Progenitor cell of endocrine pancreas (in vitro differentiated cells): ENCODE data around the gene TARS2. TPM values are rescaled to one million over a fixed set of nuclear protein-coding genes. Genes with fewer than 3 reads are reported as not detected.

Source experiments
- microRNA-seq: library from miRNA; unstranded; fragments of <30 nt; microRNA quantifications from one replicate; pipeline ENCODE4 v1.1.0, GENCODE V29; 2020; ENCODE audit warnings: borderline number of aligned reads; ENCODE audit not compliant: unreplicated experiment
- total RNA-seq: library from RNA; stranded (reverse); gene quantifications from 2 replicates; pipeline ENCODE4 v1.2.1, GENCODE V29; 2021

TARS2 gene
- total RNA-seq, 1 donor from 2014 or later: 30.8 TPM

Small RNA genes within 50 kb of the gene (microRNA-seq; reads per million reads assigned to microRNA genes)
- gene MIR4257 (not detected), gene MIR6878 (not detected)

Other genes starting within 250 kb of the TARS2 start
- 13.1 and 16.6 TPM in 2 replicates for gene CA14, start 229.6 kb upstream of the TARS2 start, total RNA-seq
- gene APH1A, start 218.4 kb upstream of the TARS2 start, total RNA-seq: 129 and 136 TPM in 2 replicates
- gene C1orf54, start 214.6 kb upstream of the TARS2 start, total RNA-seq: 2.0 and 2.9 TPM in 2 replicates
- 1.9 and 2.7 TPM in 2 replicates for gene CIART, start 204.9 kb upstream of the TARS2 start, total RNA-seq
- gene MRPS21, start 193.6 kb upstream of the TARS2 start, total RNA-seq: 68.4 and 69.4 TPM in 2 replicates
- gene PRPF3, start 165.9 kb upstream of the TARS2 start, total RNA-seq: 106 and 107 TPM in 2 replicates
- gene RPRD2, start 123.3 kb upstream of the TARS2 start, total RNA-seq: 38.5 and 42.6 TPM in 2 replicates
- gene ECM1, start 20.7 kb downstream of the TARS2 start, total RNA-seq: 1.9 and 2.1 TPM in 2 replicates
- 0.57 TPM in 1 of 2 replicates, not detected in the other for gene FALEC, start 28.3 kb downstream of the TARS2 start, total RNA-seq
- 5.5 and 6.9 TPM in 2 replicates for gene ADAMTSL4, start 62.0 kb downstream of the TARS2 start, total RNA-seq
- gene MCL1, start 92.2 kb downstream of the TARS2 start, total RNA-seq: 204 and 212 TPM in 2 replicates
- gene ENSA, start 142.2 kb downstream of the TARS2 start, total RNA-seq: 164 and 169 TPM in 2 replicates
- 30.6 and 31.9 TPM in 2 replicates for gene GOLPH3L, start 209.7 kb downstream of the TARS2 start, total RNA-seq
- not detected in 2 replicates for gene HORMAD1, start 233.5 kb downstream of the TARS2 start, total RNA-seq